ENCODE measurements around the gene DNAJC3.
"Not testable (repeated sequence)": the region's sequence is repeated elsewhere in the genome, so short reads cannot be mapped to it uniquely, and the experiment has no call there.

DNAJC3 gene

GRCh38 chr13:95650696-95651095, 26.2 kb upstream of the DNAJC3 start:
- intact Hi-C loops (cut with micrococcal nuclease): no loop called here
- Mint-ChIP-seq H3K36me3 (ENCODE audit: low read depth) (no peaks in the 10 kb centered on the region), H3K27me3 (peaks cover 3% of the 10 kb centered on the region), H3K4me3 (no peak overlapping the region), H3K4me1 (ENCODE audit: low read depth) (peaks cover 13% of the 10 kb centered on the region), H3K9me3 (no peaks in the 10 kb centered on the region), H3K27ac (no peak overlapping the region)

GRCh38 chr13:95652244-95652764, 24.6 kb upstream of the DNAJC3 start:
- intact Hi-C loops (cut with micrococcal nuclease): no loop called here
- no peak overlapping the region for H3K27ac Mint-ChIP-seq
- H3K27me3 Mint-ChIP-seq: no peaks in the 10 kb centered on the region
- H3K9me3 Mint-ChIP-seq: peaks cover 6% of the 10 kb centered on the region
- peaks cover 13% of the 10 kb centered on the region for H3K4me1 Mint-ChIP-seq (ENCODE audit: low read depth)
- no peaks in the 10 kb centered on the region for H3K36me3 Mint-ChIP-seq (ENCODE audit: low read depth)
- H3K4me3 Mint-ChIP-seq: no peak overlapping the region

- H3K36me3 Mint-ChIP-seq (ENCODE audit: low read depth): no peaks in the 10 kb centered on the region
- peaks cover 6% of the 10 kb centered on the region for H3K9me3 Mint-ChIP-seq
- H3K27ac Mint-ChIP-seq: no peak overlapping the region
- H3K4me3 Mint-ChIP-seq: no peak overlapping the region
- peaks cover 13% of the 10 kb centered on the region for H3K4me1 Mint-ChIP-seq (ENCODE audit: low read depth)
- intact Hi-C loops (cut with micrococcal nuclease): no loop called here
- no peaks in the 10 kb centered on the region for H3K27me3 Mint-ChIP-seq
Observed at GRCh38 chr13:95652821-95653220, 24.1 kb upstream of the DNAJC3 start.

GRCh38 chr13:95656386-95657015, 20.4 kb upstream of the DNAJC3 start:
- H3K9me3 Mint-ChIP-seq: peaks cover 6% of the 10 kb centered on the region
- no peak overlapping the region for H3K27ac Mint-ChIP-seq
- no peak overlapping the region for H3K4me3 Mint-ChIP-seq
- H3K4me1 Mint-ChIP-seq (ENCODE audit: low read depth): no peaks in the 10 kb centered on the region
- no peaks in the 10 kb centered on the region for H3K27me3 Mint-ChIP-seq
- intact Hi-C loops (cut with micrococcal nuclease): no loop called here
- H3K36me3 Mint-ChIP-seq (ENCODE audit: low read depth): no peaks in the 10 kb centered on the region

GRCh38 chr13:95659500-95659899, 17.4 kb upstream of the DNAJC3 start:
- no peak overlapping the region for H3K27ac Mint-ChIP-seq
- intact Hi-C loops (cut with micrococcal nuclease): no loop called here
- H3K36me3 Mint-ChIP-seq (ENCODE audit: low read depth): no peaks in the 10 kb centered on the region
- no peaks in the 10 kb centered on the region for H3K27me3 Mint-ChIP-seq
- H3K9me3 Mint-ChIP-seq: peaks cover 8% of the 10 kb centered on the region
- no peaks in the 10 kb centered on the region for H3K4me1 Mint-ChIP-seq (ENCODE audit: low read depth)
- H3K4me3 Mint-ChIP-seq: no peak overlapping the region

- Mint-ChIP-seq H3K4me3 (no peak overlapping the region), H3K27ac (no peak overlapping the region), H3K9me3 (peaks cover 24% of the 10 kb centered on the region), H3K27me3 (no peaks in the 10 kb centered on the region), H3K4me1 (ENCODE audit: low read depth) (no peaks in the 10 kb centered on the region), H3K36me3 (ENCODE audit: low read depth) (no peaks in the 10 kb centered on the region)
- intact Hi-C loops (cut with micrococcal nuclease): loop anchor here (1.0 to 5.0 kb wide), 4 partner anchors 39 to 173 kb away; no protein-coding TSS in a partner anchor
Observed at GRCh38 chr13:95660981-95661581, 15.9 kb upstream of the DNAJC3 start.

GRCh38 chr13:95667235-95667634, 9.7 kb upstream of the DNAJC3 start:
- H3K4me3 Mint-ChIP-seq; H3K27me3 Mint-ChIP-seq; H3K4me1 Mint-ChIP-seq (ENCODE audit: low read depth); intact Hi-C loops (cut with micrococcal nuclease); H3K27ac Mint-ChIP-seq: not testable (repeated sequence)
- Mint-ChIP-seq H3K9me3 (peaks cover 78% of the 10 kb centered on the region), H3K36me3 (ENCODE audit: low read depth) (peaks cover 23% of the 10 kb centered on the region)

GRCh38 chr13:95671597-95671996, 5.3 kb upstream of the DNAJC3 start:
- Mint-ChIP-seq H3K4me3 (no peak overlapping the region), H3K36me3 (ENCODE audit: low read depth) (peaks cover 31% of the 10 kb centered on the region), H3K27me3 (no peaks in the 10 kb centered on the region), H3K4me1 (ENCODE audit: low read depth) (peaks cover 35% of the 10 kb centered on the region), H3K9me3 (peaks cover 55% of the 10 kb centered on the region), H3K27ac (no peak overlapping the region)
- intact Hi-C loops (cut with micrococcal nuclease): no loop called here

GRCh38 chr13:95676105-95676761, 706 bp upstream of the DNAJC3 start:
- peaks cover 68% of the 10 kb centered on the region for H3K4me1 Mint-ChIP-seq (ENCODE audit: low read depth)
- intact Hi-C loops (cut with micrococcal nuclease): loop anchor here (5.0 kb wide), 1 partner anchor 36 kb away; no protein-coding TSS in a partner anchor
- H3K9me3 Mint-ChIP-seq: peaks cover 8% of the 10 kb centered on the region
- peak overlapping the region; percentile 95 for H3K27ac Mint-ChIP-seq
- H3K36me3 Mint-ChIP-seq (ENCODE audit: low read depth): peaks cover 26% of the 10 kb centered on the region
- H3K4me3 Mint-ChIP-seq: peak overlapping the region; percentile 96
- no peaks in the 10 kb centered on the region for H3K27me3 Mint-ChIP-seq

GRCh38 chr13:95677564-95678266, 776 bp downstream of the DNAJC3 start:
- Mint-ChIP-seq H3K4me1 (ENCODE audit: low read depth) (peaks cover 83% of the 10 kb centered on the region), H3K27me3 (no peaks in the 10 kb centered on the region), H3K4me3 (peak overlapping the region; percentile 96), H3K27ac (peak overlapping the region; percentile 95), H3K9me3 (no peaks in the 10 kb centered on the region), H3K36me3 (ENCODE audit: low read depth) (peaks cover 35% of the 10 kb centered on the region)
- intact Hi-C loops (cut with micrococcal nuclease): loop anchor here (5.0 kb wide), 1 partner anchor 35 kb away; no protein-coding TSS in a partner anchor

- Mint-ChIP-seq H3K27me3 (no peaks in the 10 kb centered on the region), H3K36me3 (ENCODE audit: low read depth) (peaks cover 35% of the 10 kb centered on the region), H3K4me3 (no peak overlapping the region), H3K27ac (peak overlapping the region; percentile 95), H3K9me3 (no peaks in the 10 kb centered on the region), H3K4me1 (ENCODE audit: low read depth) (peaks cover 83% of the 10 kb centered on the region)
- intact Hi-C loops (cut with micrococcal nuclease): loop anchor here (5.0 kb wide), 1 partner anchor 33 kb away; no protein-coding TSS in a partner anchor
Observed at GRCh38 chr13:95678967-95679366, 2.0 kb downstream of the DNAJC3 start.

- Mint-ChIP-seq H3K4me1 (ENCODE audit: low read depth) (peaks cover 86% of the 10 kb centered on the region), H3K27me3 (no peaks in the 10 kb centered on the region), H3K9me3 (no peaks in the 10 kb centered on the region), H3K36me3 (ENCODE audit: low read depth) (peaks cover 35% of the 10 kb centered on the region), H3K4me3 (peak overlapping the region; percentile 6), H3K27ac (no peak overlapping the region)
- intact Hi-C loops (cut with micrococcal nuclease): loop anchor here (5.0 kb wide), 1 partner anchor 33 kb away; no protein-coding TSS in a partner anchor
Observed at GRCh38 chr13:95679722-95680121, 2.8 kb downstream of the DNAJC3 start.

- H3K4me1 Mint-ChIP-seq (ENCODE audit: low read depth): peaks cover 98% of the 10 kb centered on the region
- H3K9me3 Mint-ChIP-seq: peaks cover 11% of the 10 kb centered on the region
- peak overlapping the region; percentile 11 for H3K4me3 Mint-ChIP-seq
- no peaks in the 10 kb centered on the region for H3K27me3 Mint-ChIP-seq
- H3K36me3 Mint-ChIP-seq (ENCODE audit: low read depth): peaks cover 31% of the 10 kb centered on the region
- H3K27ac Mint-ChIP-seq: peak overlapping the region; percentile 67
- intact Hi-C loops (cut with micrococcal nuclease): no loop called here
Observed at GRCh38 chr13:95684418-95684817, 7.5 kb downstream of the DNAJC3 start.

Measured in dendritic cell treated with granulocyte-macrophage colony-stimulating factor and Interleukin-4, amounts not matched to agents 40 ng/mL and 50 ng/mL, for 4 days (primary cell).